Medulla oblongata (tissue), 1 donor: ENCODE results near the gene ADGRA1.

Experiments
- DNase-seq: peaks from one replicate; pipeline ENCODE4 v3.0.0-alpha.2; 2015; ENCODE audit errors: extremely low spot score

ADGRA1 gene

DNA sequence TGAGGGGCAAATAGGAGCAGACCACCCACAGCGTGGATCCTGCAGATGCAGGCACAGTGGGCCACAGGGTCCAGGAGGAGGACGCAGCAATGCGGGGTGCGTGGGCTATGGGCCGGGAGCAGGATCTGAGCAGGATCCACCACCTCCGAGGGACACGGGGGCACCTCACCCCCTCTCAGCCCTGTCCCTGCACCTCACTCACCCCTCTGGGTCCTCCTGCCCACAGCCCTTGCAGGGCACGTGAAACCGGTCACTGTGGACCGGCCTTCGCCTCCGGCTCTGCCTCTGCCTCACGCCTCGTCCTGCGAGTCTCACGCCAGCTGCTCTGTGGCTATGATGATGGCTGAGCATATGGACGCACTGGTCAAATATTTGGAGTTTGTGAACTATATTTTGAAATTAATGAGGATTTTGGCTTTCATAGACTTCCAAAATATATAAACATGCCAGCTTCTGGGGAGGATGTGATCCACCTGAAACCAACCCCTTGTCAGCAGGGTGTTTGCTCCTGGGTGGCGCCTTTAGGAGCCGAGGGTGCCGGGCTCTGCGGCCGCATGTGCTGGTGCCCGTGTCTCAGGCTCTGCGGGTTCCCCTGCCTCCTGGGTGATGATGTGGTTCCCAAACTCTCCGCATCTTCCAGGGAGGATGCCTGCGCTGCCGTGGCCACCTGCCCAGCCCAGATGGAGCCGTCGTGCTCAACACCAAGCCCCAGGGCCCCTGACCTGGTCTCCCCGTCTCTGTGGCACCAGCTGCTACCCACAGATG, 11.3 kb upstream of the ADGRA1 start:
- DNase-seq = no peak

DNA sequence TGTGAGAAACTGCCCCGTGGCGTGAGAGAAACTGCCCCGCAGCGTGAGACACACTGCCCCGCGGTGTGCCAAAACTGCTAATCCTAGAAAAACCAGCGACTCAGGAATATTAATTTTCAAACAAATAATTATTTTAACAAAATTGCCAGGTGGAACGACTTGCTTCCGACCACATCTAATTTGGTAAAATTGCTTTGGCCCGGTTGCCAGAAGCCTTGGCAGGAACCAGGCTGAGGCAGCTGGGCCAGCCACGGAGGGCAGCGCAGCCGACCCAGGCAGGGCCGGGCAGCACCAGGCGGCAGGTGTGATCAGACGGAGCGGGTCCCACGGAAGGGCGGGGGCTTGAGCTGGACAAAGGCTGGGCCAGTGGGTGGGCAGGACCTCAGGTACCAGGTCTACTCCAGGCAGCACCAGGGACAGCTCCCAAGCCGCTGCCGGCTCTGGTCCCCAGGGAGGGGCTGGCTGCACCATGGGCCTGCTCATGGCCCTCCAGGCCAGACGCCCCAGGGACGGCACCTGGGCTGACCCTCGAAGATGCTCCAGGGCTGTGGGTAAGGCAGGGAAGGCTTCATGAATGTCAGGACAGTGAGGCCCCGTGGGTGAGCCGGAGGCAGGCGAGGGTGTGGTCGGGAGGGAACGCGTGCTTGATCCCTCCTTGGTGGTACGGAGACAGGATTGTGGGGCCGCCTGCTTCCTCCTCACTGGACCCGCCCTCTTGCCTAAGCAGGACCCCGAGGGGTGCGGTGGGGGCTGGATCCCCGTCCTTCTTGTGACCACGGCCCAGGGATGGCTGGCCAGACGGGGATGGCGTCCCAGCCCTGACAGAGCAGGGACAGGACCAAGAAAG, 7.7 kb upstream of the ADGRA1 start:
- DNase-seq = no peak

DNA sequence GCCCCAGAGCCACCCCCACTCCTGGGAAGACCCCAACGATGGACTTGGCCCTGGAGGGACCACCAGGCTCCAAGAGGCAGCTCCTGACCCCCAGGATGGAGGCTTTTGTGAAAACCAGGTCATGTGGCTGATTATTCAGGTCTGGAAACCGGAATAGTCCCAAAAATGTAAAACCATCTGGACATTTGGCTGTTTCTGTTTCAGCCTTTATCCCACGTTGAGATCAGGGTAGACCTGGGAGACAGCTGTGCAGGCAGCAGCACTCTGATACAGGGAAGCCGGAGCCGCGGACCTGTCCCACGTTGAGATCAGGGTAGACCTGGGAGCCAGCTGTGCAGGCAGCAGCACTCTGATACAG, 7.1 kb upstream of the ADGRA1 start:
- no peak for DNase-seq

- no peak for DNase-seq
Measured at GRCh38 chr10:133081636-133082035, 6.1 kb upstream of the ADGRA1 start.

- DNase-seq = no peak
Measured at GRCh38 chr10:133082685-133083421, 4.9 kb upstream of the ADGRA1 start.

GRCh38 chr10:133083422-133084100, 4.2 kb upstream of the ADGRA1 start:
- no peak for DNase-seq

DNA sequence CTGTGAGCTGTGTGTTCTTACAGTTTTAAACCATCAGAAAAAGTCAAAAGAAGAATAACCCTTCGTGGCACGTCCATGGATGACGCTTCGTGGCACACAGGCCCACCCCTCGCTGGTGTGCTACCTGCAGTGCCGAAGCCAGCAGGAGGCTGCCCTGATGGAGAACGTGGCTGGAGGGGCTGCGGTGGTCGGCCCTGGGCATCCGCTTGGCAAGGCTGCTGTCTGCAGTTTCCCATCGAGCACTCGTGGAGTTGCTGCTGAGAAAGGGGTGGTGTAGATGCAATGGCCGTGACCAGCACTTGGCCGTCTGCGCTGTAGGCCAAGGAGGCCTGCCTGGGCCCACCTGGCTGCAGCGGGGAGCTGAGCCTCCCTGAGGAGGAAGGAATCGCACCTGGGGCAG, 3.2 kb upstream of the ADGRA1 start:
- no peak for DNase-seq

GRCh38 chr10:133085251-133086125, 2.2 kb upstream of the ADGRA1 start:
- no peak for DNase-seq

DNA sequence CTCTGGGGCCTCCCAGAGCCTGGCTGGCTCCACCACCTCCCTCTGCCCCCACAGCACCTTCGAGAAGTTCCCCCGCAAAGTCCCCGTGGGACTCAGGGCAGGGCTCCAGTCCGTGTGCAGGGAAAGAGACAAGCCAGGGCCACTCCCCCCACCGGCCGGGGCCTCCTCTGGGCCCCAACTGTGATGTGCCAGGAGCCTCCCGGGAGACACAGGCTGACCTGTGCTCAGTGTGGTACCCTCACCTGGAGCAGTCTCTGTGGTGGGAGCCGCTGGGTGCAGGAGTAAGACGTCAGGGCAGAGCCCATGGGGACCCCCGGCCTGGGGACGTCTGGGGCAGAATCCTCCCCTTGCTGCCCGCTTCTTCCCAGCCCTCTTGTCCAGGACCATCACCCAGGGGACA, 1.5 kb upstream of the ADGRA1 start:
- DNase-seq = no peak

- no peak for DNase-seq
Measured at GRCh38 chr10:133087045-133087678, 562 bp upstream of the ADGRA1 start.

- no peak for DNase-seq
Measured at GRCh38 chr10:133088179-133088955, 643 bp downstream of the ADGRA1 start.

DNA sequence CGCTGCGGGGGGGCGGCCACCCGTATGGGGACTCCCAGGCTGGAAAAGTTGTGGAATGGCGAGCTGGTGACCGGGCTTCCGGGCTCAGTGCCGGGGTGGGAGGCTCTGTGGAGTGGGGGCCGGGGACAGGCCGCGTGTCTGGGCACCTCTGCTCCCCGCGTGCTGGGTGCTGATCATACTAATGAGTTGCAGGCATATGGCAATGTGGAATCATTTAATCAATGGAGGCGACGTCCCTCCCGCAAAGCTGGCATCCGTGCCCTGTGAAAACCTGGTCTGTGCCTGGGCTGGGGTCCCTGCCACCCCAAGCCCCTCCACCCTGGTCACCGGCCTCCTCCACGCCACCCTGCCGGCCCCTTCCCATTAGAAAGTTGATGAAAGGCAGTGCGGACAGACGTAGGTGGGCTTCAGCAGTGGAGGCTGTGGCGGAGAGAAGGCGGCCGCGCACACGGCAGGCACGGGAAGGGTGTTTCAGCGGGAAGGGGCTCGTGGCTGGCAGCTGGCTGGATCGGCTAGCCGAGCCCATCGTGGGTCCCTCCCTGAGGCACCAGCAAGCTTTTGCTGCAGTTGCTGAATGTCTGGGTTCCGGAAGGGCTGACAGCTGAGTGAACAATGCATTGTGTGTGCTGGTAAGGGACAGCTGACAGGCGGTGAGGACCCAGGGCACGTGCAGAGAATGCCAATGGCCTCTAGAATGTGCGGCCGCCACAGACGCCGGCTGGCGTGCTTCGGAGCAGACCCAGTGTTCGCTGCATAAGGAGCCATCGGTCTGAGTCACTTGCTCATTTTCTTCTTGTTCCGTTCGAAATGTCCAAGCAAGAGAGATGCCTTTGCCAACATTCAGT, 1.5 kb downstream of the ADGRA1 start:
- peak; percentile 92 for DNase-seq

GRCh38 chr10:133090101-133090500, 2.4 kb downstream of the ADGRA1 start:
- DNase-seq = no peak

DNA sequence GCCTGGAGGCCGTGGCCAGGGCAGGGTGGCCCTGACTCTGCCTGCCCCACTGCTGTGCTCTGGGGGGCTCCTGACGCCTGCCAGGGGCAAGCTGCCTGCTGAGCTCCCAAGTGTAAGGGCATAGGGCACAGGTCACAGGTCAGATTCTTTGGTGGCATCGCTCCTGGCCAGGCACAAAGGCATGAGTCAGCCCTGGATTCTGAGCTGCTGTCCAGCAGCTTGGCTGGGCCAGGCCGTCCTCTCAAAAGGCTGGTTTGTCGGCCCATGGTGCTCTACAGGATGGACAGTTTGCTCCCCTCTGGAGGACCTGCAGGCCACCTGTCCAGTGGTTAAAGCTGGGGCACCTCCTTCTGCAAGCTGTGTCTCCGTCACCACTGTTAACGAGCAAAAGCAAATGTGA, 2.9 kb downstream of the ADGRA1 start:
- DNase-seq = no peak

DNA sequence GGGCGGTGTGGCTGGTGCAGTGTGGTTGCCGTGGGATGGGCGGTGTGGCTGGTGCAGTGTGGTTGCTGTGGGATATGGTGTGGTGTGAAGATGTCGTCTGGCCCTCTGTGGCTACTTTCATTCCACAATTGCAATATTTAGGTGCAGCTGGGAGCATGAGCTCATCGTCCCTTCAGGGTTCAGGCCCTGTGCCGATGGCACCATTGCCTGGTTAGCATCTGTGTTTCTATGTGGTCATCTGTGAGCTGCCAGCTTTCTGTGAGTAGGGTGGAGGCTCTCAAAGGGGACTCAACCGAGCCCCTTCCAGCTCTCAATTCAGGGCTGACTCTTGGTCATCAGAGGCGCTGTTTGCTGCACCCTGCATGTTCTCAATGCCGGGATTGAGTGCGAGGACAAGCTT, 3.6 kb downstream of the ADGRA1 start:
- no peak for DNase-seq

GRCh38 chr10:133093291-133093690, 5.6 kb downstream of the ADGRA1 start:
- no peak for DNase-seq

DNA sequence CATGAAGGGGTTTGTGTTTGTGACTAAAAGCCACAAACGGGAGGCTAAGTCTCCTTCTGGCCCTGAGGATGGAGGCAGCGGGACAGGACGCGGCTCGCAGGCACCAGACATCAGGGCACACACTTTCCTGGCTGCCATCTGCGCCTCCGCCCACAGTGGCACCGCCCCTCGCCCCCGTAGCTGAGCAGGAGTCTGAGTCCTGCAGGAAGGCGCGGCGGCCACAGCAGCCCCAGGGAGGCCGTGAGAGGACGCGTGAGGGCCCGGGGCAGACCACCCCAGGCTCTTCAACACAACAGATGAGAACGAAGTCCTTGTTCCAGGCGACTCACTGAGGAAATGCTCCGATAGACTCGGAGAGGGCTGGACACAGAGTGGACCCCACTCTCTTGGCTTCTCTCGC, 6.6 kb downstream of the ADGRA1 start:
- DNase-seq = no peak

DNA sequence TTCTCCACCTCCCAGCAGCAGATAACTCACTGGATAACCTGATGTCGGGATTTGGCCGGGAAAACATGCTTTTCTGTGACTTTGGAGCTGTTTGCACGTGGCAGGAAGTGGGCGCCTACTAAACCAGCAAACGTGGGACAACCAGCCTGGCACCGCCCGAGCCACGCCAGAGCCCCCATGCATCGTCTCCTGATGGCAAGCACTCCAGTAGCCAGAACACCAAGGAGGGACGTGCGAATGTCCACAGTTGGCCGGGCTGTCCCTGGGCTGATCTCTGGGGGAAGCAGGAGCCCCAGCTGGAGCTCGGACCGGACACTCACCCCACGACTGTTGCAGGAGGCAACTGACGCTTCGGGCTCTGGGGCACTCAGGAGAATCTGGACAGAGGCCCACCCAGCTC, 7.1 kb downstream of the ADGRA1 start:
- DNase-seq = no peak

GRCh38 chr10:133095586-133095985, 7.9 kb downstream of the ADGRA1 start:
- no peak for DNase-seq
